ENCODE results near the gene PRKN. TPM values are rescaled to one million over a fixed set of nuclear protein-coding genes. Genes with fewer than 3 reads are reported as not detected.

PRKN gene
- total and polyA plus RNA-seq, 9 donors = 3.0 to 15.0 (median 9.2) TPM

DNA sequence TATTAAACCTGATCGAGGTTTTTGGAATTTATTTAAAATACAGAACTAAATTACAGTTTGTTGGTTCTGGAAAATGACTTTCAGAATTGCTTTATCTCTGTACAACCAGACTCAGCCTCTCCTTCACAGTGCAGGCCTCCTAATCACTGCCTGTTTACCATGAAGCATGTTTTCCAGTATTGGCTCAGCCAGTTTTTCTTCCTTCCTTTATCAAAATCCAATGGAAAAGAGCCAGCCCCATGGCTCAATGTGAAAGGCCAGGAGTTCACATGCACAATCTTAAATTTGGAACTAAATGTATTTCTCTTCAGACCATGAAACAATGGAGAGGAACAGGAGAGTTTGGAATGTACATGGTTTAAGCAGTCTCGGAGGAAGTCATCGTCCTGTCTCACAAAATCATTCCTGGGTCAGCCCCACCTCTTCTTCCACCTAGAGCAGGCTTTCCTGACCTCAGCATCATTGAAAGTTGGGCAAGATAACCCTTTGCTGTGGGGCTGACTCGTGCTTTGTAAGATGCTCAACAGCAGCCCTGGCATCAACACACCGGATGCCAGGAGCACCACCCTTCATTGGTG lies 772.8 kb downstream of the PRKN start:
- no peak for DNase-seq
- 51 to 60% (median 57%) methylated on average over 5 of the region's 5 CpGs for WGBS, 3 donors
- H3K9me3 ChIP-seq = no peaks in the 10 kb centered on the region
- no peaks in the 10 kb centered on the region for H3K27me3 ChIP-seq
- no peaks in the 10 kb centered on the region for H3K36me3 ChIP-seq
- TF ChIP-seq EP300 (IDR thresholded peaks at IDR 0.05) (no peak), POLR2A (IDR thresholded peaks at IDR 0.05) (no peak)
- TF ChIP-seq, protein P1, sequence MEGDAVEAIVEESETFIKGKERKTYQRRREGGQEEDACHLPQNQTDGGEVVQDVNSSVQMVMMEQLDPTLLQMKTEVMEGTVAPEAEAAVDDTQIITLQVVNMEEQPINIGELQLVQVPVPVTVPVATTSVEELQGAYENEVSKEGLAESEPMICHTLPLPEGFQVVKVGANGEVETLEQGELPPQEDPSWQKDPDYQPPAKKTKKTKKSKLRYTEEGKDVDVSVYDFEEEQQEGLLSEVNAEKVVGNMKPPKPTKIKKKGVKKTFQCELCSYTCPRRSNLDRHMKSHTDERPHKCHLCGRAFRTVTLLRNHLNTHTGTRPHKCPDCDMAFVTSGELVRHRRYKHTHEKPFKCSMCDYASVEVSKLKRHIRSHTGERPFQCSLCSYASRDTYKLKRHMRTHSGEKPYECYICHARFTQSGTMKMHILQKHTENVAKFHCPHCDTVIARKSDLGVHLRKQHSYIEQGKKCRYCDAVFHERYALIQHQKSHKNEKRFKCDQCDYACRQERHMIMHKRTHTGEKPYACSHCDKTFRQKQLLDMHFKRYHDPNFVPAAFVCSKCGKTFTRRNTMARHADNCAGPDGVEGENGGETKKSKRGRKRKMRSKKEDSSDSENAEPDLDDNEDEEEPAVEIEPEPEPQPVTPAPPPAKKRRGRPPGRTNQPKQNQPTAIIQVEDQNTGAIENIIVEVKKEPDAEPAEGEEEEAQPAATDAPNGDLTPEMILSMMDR (IDR thresholded peaks at IDR 0.05) = no peak
- intact Hi-C loops (cut with DNase I) = no loop called here
- H3K4me3 ChIP-seq = no peak overlapping the region
- H3K4me1 ChIP-seq (ENCODE audit: insufficient read depth) = peaks cover 9% of the 10 kb centered on the region
- H3K27ac ChIP-seq = peak overlapping the region in 1 of 2 donors; percentile 4

DNA sequence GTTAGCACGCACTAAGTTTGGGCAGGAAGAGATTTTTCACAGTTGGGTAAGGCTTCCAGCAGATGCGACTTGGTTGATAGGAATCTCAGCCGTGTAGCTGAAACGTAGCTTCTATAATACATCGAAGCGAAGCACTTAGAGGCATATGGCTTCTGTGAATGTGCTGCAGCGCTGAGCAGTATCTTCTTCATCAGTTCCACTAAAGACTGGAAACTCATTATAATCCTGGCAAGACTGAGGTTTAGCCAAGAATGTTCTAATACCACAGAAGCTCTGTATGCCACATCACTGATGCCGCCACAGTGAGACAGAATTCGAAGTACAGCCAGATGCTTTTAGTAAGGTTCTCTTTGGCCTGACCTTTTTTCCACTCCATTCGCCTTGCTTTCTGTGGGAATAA lies 773.5 kb downstream of the PRKN start:
- no peak for DNase-seq
- no peak overlapping the region for H3K4me3 ChIP-seq
- H3K4me1 ChIP-seq (ENCODE audit: insufficient read depth) = peaks cover 9% of the 10 kb centered on the region
- TF ChIP-seq POLR2A (IDR thresholded peaks at IDR 0.05) (no peak), EP300 (IDR thresholded peaks at IDR 0.05) (no peak)
- TF ChIP-seq, protein P1 (IDR thresholded peaks at IDR 0.05) = no peak
- no peaks in the 10 kb centered on the region for H3K36me3 ChIP-seq
- H3K27me3 ChIP-seq = no peaks in the 10 kb centered on the region
- no peak overlapping the region for H3K27ac ChIP-seq
- WGBS, 3 donors = 87 to 93% (median 90%) methylated on average over 10 of the region's 10 CpGs
- intact Hi-C loops (cut with DNase I) = no loop called here
- no peaks in the 10 kb centered on the region for H3K9me3 ChIP-seq

DNA sequence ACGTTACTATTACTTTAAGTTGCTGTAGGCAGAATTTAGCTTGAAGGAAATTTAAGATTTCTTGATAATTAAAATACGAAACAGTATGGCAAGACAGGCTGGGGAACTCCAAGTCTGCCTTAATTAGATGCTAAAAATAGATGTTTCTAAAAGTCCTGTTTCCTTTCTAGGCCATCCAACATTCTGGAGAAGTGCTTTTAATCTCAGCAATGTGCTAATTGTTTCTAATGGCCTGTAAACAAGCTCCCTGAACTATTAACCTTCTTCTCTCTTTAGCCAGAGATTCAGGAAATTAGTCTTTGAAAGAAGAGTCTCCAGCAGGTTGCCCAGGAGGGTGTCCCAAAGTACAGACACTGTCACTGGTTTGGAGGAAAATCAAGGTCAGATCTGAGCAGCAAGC lies 776.4 kb downstream of the PRKN start:
- peaks cover 9% of the 10 kb centered on the region for H3K4me1 ChIP-seq (ENCODE audit: insufficient read depth)
- H3K4me3 ChIP-seq = no peak overlapping the region
- TF ChIP-seq POLR2A (IDR thresholded peaks at IDR 0.05) (no peak), EP300 (IDR thresholded peaks at IDR 0.05) (no peak)
- TF ChIP-seq, protein P1 (IDR thresholded peaks at IDR 0.05) = no peak
- no peaks in the 10 kb centered on the region for H3K36me3 ChIP-seq
- no peak for DNase-seq
- no peaks in the 10 kb centered on the region for H3K27me3 ChIP-seq
- WGBS, 3 donors = 59 to 64% (median 60%) methylated on average over 2 of the region's 2 CpGs
- no peak overlapping the region for H3K27ac ChIP-seq
- intact Hi-C loops (cut with DNase I) = no loop called here
- no peaks in the 10 kb centered on the region for H3K9me3 ChIP-seq

DNA sequence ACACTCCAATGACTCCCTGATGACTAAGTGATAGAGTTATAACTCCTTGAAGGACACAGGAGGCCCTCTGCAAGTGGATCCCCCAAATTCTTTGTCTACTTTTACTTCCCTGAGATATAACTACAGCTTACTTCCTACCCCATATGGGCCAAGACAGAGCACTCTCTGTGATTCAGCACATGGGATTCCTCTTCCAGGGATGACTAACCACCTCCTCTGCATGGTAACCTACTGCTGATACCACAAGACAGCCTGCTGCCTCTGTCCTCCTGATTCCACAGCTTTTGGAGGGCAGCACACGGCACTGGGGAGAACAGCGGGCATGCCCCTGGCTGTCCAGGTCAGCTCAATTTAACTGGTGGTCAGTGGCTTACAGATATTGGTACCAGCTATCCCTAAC lies 778.0 kb downstream of the PRKN start:
- Histone ChIP-seq H3K9me3 (no peaks in the 10 kb centered on the region), H3K27me3 (no peaks in the 10 kb centered on the region), H3K4me3 (no peak overlapping the region), H3K27ac (no peak overlapping the region), H3K36me3 (no peaks in the 10 kb centered on the region), H3K4me1 (ENCODE audit: insufficient read depth) (peaks cover 3% of the 10 kb centered on the region)
- TF ChIP-seq EP300 (IDR thresholded peaks at IDR 0.05) = no peak
- TF ChIP-seq, protein P1 (IDR thresholded peaks at IDR 0.05) = no peak
- TF ChIP-seq POLR2A (IDR thresholded peaks at IDR 0.05) = no peak
- DNase-seq = no peak
- WGBS, 3 donors = 93 to 99% (median 94%) methylated on average over 2 of the region's 2 CpGs
- intact Hi-C loops (cut with DNase I) = no loop called here
